Adrenal gland (tissue), 5 donors: ENCODE results near the gene CXCL12.

Experiments
- CTCF ChIP-seq, 6 experiments: fragments of 450-650 bp in 4 of 6; fragments of 200-600 bp in 2 of 6; sonication (generic) in 1 of 6; IDR thresholded peaks; 1 replicate in 5 of 6; 2 replicates in 1 of 6; pipeline versions ENCODE4 v1.5.1 to v1.8.0; 2016 to 2021; ENCODE audit warnings: antibody characterized with exemption in 6 of 6, mild to moderate bottlenecking in 2 of 6, moderate library complexity in 1 of 6
- POLR2A ChIP-seq, 2 donors: fragments of 450-650 bp; IDR thresholded peaks; one replicate each; pipeline ENCODE4 v1.6.1; 2017; ENCODE audit warnings: antibody characterized with exemption in 2 of 2, mild to moderate bottlenecking in 2 of 2, moderate library complexity in 1 of 2
- donor health status: DM: no; HTN: no; CAD: no.

DNA sequence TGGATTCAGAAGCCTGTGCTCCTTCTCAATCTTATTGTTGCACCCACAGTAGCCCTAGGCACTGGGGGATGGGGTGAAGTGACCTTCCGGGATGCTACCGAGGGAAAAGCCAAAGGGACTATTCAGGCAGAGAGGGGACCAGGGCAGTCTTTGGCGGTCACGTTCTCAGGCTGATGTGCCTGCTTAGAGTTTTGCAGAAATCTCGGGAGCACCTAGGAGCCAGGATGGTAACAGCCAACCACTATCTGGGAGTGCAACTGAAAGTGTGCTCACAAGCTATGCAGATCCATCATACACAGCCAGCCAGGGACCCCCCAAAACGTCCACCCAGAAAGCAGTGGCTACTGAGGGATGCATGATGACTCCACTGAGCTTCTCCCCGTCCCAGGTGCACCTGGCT lies 52.4 kb downstream of the CXCL12 start:
- no peak for TF ChIP-seq CTCF (IDR thresholded peaks at IDR 0.05)
- TF ChIP-seq POLR2A (IDR thresholded peaks at IDR 0.05), result no peak
